Ovary (tissue), 9 donors: ENCODE data around the gene PAFAH1B1. TPM values are rescaled to one million over a fixed set of nuclear protein-coding genes. Genes with fewer than 3 reads are reported as not detected.

Source experiments
- DNase-seq, 5 donors: peaks; one replicate each; pipeline ENCODE4 v3.0.0-alpha.2; 2019 to 2020
- H3K27ac ChIP-seq, 2 donors: fragments of 200-600 bp; one replicate each; pipeline versions ENCODE4 v1.5.1 to v1.8.0; 2019 to 2022
- H3K27me3 ChIP-seq: fragments of 200-600 bp; one replicate; pipeline ENCODE4 v1.8.0; 2022
- H3K36me3 ChIP-seq: fragments of 200-600 bp; sonication (generic); one replicate; pipeline ENCODE4 v1.5.1; 2019
- H3K4me1 ChIP-seq: one replicate; pipeline ENCODE4 v1.8.1; 2013; ENCODE audit warnings: mild to moderate bottlenecking, moderate library complexity; ENCODE audit not compliant: insufficient read depth
- H3K4me3 ChIP-seq: fragments of 200-600 bp; sonication (generic); one replicate; pipeline ENCODE4 v1.5.1; 2017
- H3K9me3 ChIP-seq, 2 donors: fragments of 200-600 bp in 1 of 2; sonication (generic) in 1 of 2; one replicate each; pipeline versions ENCODE4 v1.5.1 to v1.8.1; 2013 to 2019; ENCODE audit warnings: mild to moderate bottlenecking in 1 of 2, moderate library complexity in 1 of 2
- EP300 ChIP-seq: sonication (generic); formaldehyde crosslinking; IDR thresholded peaks from one replicate; pipeline ENCODE4 v1.6.1; 2017; ENCODE audit warnings: antibody characterized with exemption
- POLR2A ChIP-seq: fragments of 450-650 bp; IDR thresholded peaks from one replicate; pipeline ENCODE4 v1.6.1; 2017; ENCODE audit warnings: antibody characterized with exemption, mild to moderate bottlenecking, moderate library complexity
- WGBS, 3 donors: extraction: QIAGEN DNeasy Blood & Tissue Kit in 1 of 3; methylation state at CpG; one replicate each; pipeline versions ENCODE4 v1.1.5 to v1.1.7; 2013 to 2017; 5-methylcytosine and 5-hydroxymethylcytosine counted together
- intact Hi-C, 4 donors: fragments of 100-400 bp; cut with DNase I; formaldehyde crosslinking; loops; one replicate each; pipeline versions ENCODE4 v1.11.0 to v1.15.1; 2022 to 2023
- polyA plus RNA-seq, 2 donors: library from polyadenylated mRNA; stranded (reverse); fragments of 200-250 nt in 1 of 2; fragments of 350-450 nt in 1 of 2; fragmentation: Illumina TruSeq in 1 of 2; extraction: RNeasy Lipid Tissue Mini Kit (QIAGEN cat#74804) in 1 of 2; gene quantifications; one replicate each; pipeline ENCODE4 v1.2.3, GENCODE V29; 2013 to 2014
- total RNA-seq, 7 donors: library from RNA; depleted of rRNA in 2 of 7; stranded (reverse); fragments of >200 nt in 2 of 7; fragmentation: NEBNext Ultra II Directional in 3 of 7; extraction: Animal tissue kit (Norgen Biotek cat#: 25700) in 3 of 7; gene quantifications; one replicate each; pipeline versions ENCODE4 v1.1.0 to v1.2.4, GENCODE V29; 2016 to 2023
- TF ChIP-seq, protein P1 (sequence below), 3 donors: fragments of 450-650 bp in 2 of 3; fragments of 200-600 bp in 1 of 3; IDR thresholded peaks; one replicate each; pipeline versions ENCODE4 v1.5.1 to v1.8.0; 2016 to 2022; ENCODE audit warnings: antibody characterized with exemption in 3 of 3, mild to moderate bottlenecking in 1 of 3
- donor health status: DM: no; HTN: no; CAD: no; lungs with moderate emphysema.
- donor health status: DM: no; HTN: no; CAD: no.
- donor health status: Bipolar disorder and iron deficiency.
- donor health status: DM: yes; HTN: yes; CAD: no.
- donor health status: DM: no; HTN: no; CAD: no.
- donor health status: DM: yes; HTN: yes; CAD: no.

The PAFAH1B1 gene
- total and polyA plus RNA-seq, 9 donors = 36.5 to 125 (median 99.0) TPM

DNA sequence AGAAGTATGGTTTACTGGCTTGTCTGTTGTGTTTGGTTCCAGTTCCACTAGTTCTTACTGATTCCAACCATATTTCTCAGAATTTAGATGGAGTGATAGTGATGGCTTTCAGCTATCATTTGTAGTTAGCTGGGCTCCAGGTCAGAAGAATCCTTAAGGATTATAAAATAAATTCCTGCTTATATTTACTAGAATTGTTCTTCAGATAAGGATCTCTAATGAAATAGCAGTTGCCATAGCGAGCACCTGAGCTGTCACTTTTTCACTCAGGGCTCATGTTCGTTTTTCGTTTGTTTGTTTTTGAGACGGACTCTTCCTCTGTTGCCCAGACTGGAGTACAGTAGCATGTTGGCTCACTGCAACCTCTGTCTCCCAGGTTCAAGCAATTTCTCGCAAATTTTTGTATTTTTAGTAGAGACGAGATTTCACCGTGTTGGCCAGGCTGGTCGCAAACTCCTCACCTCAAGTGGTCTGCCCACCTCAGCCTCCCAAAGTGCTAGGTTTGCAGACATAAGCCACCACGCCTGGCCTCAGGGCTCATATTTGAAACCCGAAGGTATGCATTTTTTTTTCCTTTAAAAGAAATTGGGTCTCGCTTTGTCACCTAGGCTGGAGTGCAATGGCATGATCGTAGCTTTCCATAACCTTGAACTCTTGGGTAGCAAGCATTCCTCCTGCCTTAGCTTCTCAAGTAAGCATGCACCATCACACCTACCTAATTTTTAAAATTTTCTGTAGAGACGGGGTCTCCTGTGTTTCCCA lies 42.9 kb downstream of the PAFAH1B1 start:
- Histone ChIP-seq H3K27ac (no peak overlapping the region), H3K4me3 (no peak overlapping the region), H3K9me3 (no peaks in the 10 kb centered on the region), H3K36me3 (no peaks in the 10 kb centered on the region), H3K27me3 (no peaks in the 10 kb centered on the region), H3K4me1 (peaks cover 3% of the 10 kb centered on the region)
- WGBS, 3 donors = 90 to 92% (median 91%) methylated on average over 13 of the region's 13 CpGs
- intact Hi-C loops = no loop called here
- no peak for DNase-seq
- TF ChIP-seq EP300 (no peak), POLR2A (no peak)
- TF ChIP-seq, protein P1, sequence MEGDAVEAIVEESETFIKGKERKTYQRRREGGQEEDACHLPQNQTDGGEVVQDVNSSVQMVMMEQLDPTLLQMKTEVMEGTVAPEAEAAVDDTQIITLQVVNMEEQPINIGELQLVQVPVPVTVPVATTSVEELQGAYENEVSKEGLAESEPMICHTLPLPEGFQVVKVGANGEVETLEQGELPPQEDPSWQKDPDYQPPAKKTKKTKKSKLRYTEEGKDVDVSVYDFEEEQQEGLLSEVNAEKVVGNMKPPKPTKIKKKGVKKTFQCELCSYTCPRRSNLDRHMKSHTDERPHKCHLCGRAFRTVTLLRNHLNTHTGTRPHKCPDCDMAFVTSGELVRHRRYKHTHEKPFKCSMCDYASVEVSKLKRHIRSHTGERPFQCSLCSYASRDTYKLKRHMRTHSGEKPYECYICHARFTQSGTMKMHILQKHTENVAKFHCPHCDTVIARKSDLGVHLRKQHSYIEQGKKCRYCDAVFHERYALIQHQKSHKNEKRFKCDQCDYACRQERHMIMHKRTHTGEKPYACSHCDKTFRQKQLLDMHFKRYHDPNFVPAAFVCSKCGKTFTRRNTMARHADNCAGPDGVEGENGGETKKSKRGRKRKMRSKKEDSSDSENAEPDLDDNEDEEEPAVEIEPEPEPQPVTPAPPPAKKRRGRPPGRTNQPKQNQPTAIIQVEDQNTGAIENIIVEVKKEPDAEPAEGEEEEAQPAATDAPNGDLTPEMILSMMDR (IDR thresholded peaks at IDR 0.05) = no peak

DNA sequence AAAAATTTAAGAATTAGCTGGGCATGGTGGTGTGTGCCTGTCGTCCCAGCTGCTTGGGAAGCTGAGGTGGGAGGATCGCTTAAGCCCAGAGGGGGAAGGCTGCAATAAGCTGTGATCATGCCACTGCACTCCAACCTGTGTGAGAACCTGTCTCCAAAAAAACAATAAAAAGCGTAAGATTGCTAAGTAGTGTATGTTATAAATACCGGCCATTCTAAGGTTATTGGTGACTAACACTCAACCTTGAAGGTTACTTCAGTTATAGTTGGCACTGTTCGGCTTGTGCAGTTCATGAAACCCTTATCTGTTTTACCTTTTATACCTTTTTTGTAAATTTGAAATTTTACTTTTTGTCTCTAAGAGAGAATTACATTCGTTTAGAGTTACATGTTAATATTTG lies 44.0 kb downstream of the PAFAH1B1 start:
- no peak overlapping the region for H3K4me3 ChIP-seq
- H3K36me3 ChIP-seq = no peaks in the 10 kb centered on the region
- H3K27me3 ChIP-seq = no peaks in the 10 kb centered on the region
- no peaks in the 10 kb centered on the region for H3K9me3 ChIP-seq
- DNase-seq = no peak
- intact Hi-C loops = no loop called here
- H3K4me1 ChIP-seq = peaks cover 3% of the 10 kb centered on the region
- TF ChIP-seq POLR2A (no peak), EP300 (no peak)
- TF ChIP-seq, protein P1 (IDR thresholded peaks at IDR 0.05) = no peak
- 77 to 86% (median 80%) methylated on average over 6 of the region's 6 CpGs for WGBS, 3 donors
- H3K27ac ChIP-seq = no peak overlapping the region

DNA sequence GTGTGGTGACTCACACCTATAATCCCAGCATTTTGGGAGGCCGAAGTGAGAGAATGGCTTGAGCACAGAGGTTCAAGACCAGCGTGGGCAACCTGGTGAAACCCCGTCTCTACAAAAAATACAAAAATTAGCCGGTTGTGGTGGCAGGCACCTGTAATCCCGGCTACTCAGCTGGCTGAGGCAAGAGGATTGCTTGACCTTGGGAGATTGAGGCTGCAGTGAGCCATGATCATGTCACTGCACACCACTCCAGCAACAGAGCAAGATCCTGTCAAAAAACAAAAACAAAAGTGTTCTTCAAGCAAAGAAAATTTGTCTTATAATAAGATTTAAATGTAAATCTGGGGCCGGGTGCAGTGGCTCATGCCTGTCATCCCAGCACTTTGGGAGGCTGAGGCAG lies 51.5 kb downstream of the PAFAH1B1 start:
- TF ChIP-seq, protein P1 (IDR thresholded peaks at IDR 0.05) = no peak
- TF ChIP-seq EP300 (no peak), POLR2A (no peak)
- H3K4me3 ChIP-seq = no peak overlapping the region
- intact Hi-C loops = no loop called here
- H3K9me3 ChIP-seq = no peaks in the 10 kb centered on the region
- H3K36me3 ChIP-seq = no peaks in the 10 kb centered on the region
- H3K27ac ChIP-seq = no peak overlapping the region
- no peaks in the 10 kb centered on the region for H3K4me1 ChIP-seq
- whole genome bisulfite sequencing, 3 donors = 66 to 74% (median 72%) methylated on average over 6 of the region's 6 CpGs
- H3K27me3 ChIP-seq = no peaks in the 10 kb centered on the region
- DNase-seq = no peak

DNA sequence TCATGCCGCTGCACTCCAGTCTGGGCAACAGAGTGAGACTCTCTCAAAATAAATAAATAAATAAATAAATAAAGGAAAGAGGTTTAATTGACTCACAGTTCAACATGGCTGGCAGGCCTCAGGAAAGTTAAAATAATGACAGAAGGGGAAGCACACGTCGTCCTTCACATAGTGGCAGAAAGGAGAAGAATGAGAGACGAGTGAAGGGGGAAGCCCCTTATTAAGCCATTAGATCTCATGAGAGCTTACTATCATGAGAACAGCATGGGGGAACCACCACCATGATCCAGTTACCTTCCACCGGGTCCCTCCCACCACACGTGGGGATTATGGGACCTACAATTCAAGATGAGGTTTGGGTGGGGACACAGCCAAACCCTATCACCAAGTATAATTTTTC lies 54.5 kb downstream of the PAFAH1B1 start:
- H3K36me3 ChIP-seq = no peaks in the 10 kb centered on the region
- intact Hi-C loops = no loop called here
- H3K4me1 ChIP-seq = no peaks in the 10 kb centered on the region
- DNase-seq = no peak
- WGBS, 3 donors = 94 to 96% (median 95%) methylated on average over 6 of the region's 6 CpGs
- H3K9me3 ChIP-seq = no peaks in the 10 kb centered on the region
- no peak for TF ChIP-seq EP300
- TF ChIP-seq, protein P1 (IDR thresholded peaks at IDR 0.05) = no peak
- no peaks in the 10 kb centered on the region for H3K27me3 ChIP-seq
- H3K27ac ChIP-seq = no peak overlapping the region
- no peak overlapping the region for H3K4me3 ChIP-seq
